ENCODE results near the gene LIPC.
"Not testable (repeated sequence)": the region's sequence is repeated elsewhere in the genome, so short reads cannot be mapped to it uniquely, and the experiment has no call there.

Gene LIPC

GRCh38 chr15:58585693-58586443 lies 154.1 kb downstream of the LIPC start:
- no peak for DNase-seq (ENCODE audit: low spot score)

- no peak for DNase-seq (ENCODE audit: low spot score)
These were observed 155.7 kb downstream of the LIPC start for GRCh38 chr15:58587486-58587885.

GRCh38 chr15:58588096-58588495 lies 156.3 kb downstream of the LIPC start:
- DNase-seq (ENCODE audit: low spot score) = no peak

- DNase-seq (ENCODE audit: low spot score) = no peak
These were observed 157.3 kb downstream of the LIPC start for GRCh38 chr15:58589047-58589446.

- no peak for DNase-seq (ENCODE audit: low spot score)
These were observed 158.4 kb downstream of the LIPC start for GRCh38 chr15:58590236-58590635.

GRCh38 chr15:58590926-58591325 lies 159.1 kb downstream of the LIPC start:
- no peak for DNase-seq (ENCODE audit: low spot score)

- no peak for DNase-seq (ENCODE audit: low spot score)
These were observed 162.1 kb downstream of the LIPC start for GRCh38 chr15:58593870-58594269.

- DNase-seq (ENCODE audit: low spot score) = no peak
These were observed 163.1 kb downstream of the LIPC start for GRCh38 chr15:58594898-58595297.

GRCh38 chr15:58595516-58596263 lies 163.9 kb downstream of the LIPC start:
- DNase-seq (ENCODE audit: low spot score) = no peak

GRCh38 chr15:58597943-58598828 lies 166.4 kb downstream of the LIPC start:
- no peak for DNase-seq (ENCODE audit: low spot score)

GRCh38 chr15:58598829-58599210 lies 167.0 kb downstream of the LIPC start:
- no peak for DNase-seq (ENCODE audit: low spot score)

GRCh38 chr15:58602823-58603222 lies 171.0 kb downstream of the LIPC start:
- no peak for DNase-seq (ENCODE audit: low spot score)

- not testable (repeated sequence) for DNase-seq (ENCODE audit: low spot score)
These were observed 172.1 kb downstream of the LIPC start for GRCh38 chr15:58603927-58604326.

- no peak for DNase-seq (ENCODE audit: low spot score)
These were observed 172.7 kb downstream of the LIPC start for GRCh38 chr15:58604455-58604923.

- no peak for DNase-seq (ENCODE audit: low spot score)
These were observed 174.2 kb downstream of the LIPC start for GRCh38 chr15:58605931-58606530.

GRCh38 chr15:58606577-58607080 lies 174.8 kb downstream of the LIPC start:
- no peak for DNase-seq (ENCODE audit: low spot score)

GRCh38 chr15:58608129-58608590 lies 176.4 kb downstream of the LIPC start:
- DNase-seq (ENCODE audit: low spot score) = no peak

- no peak for DNase-seq (ENCODE audit: low spot score)
These were observed 176.9 kb downstream of the LIPC start for GRCh38 chr15:58608711-58609110.

GRCh38 chr15:58611731-58612676 lies 180.2 kb downstream of the LIPC start:
- no peak for DNase-seq (ENCODE audit: low spot score)

GRCh38 chr15:58616171-58616570 lies 184.4 kb downstream of the LIPC start:
- no peak for DNase-seq (ENCODE audit: low spot score)

All from left forelimb (tissue), 1 donor.